C4-2B (cell line): ENCODE measurements around the gene MORF4L2.
"Not testable (repeated sequence)": the region's sequence is repeated elsewhere in the genome, so short reads cannot be mapped to it uniquely, and the experiment has no call there.

Experiments
- H3K27ac ChIP-seq: fragments of 450-650 bp; 2 replicates; pipeline ENCODE4 v1.5.1; 2017
- CTCF ChIP-seq: fragments of 450-650 bp; conservative IDR thresholded peaks from 2 replicates; pipeline ENCODE4 v1.5.1; 2017; ENCODE audit warnings: mild to moderate bottlenecking
- ZFX ChIP-seq: fragments of 450-650 bp; IDR thresholded peaks from 2 replicates; pipeline ENCODE4 v1.6.1; 2017

Gene MORF4L2

GRCh38 chrX:103658681-103659433 lies 27.6 kb downstream of the MORF4L2 start:
- H3K27ac ChIP-seq, result peak overlapping the region; percentile 78
- no peak for TF ChIP-seq CTCF
- TF ChIP-seq ZFX, result no peak

- H3K27ac ChIP-seq, result not testable (repeated sequence)
These were observed 29.4 kb downstream of the MORF4L2 start for GRCh38 chrX:103657066-103657465.

GRCh38 chrX:103656617-103657016 lies 29.9 kb downstream of the MORF4L2 start:
- H3K27ac ChIP-seq, result no peak overlapping the region
- TF ChIP-seq ZFX (no peak), CTCF (no peak)

- not testable (repeated sequence) for H3K27ac ChIP-seq
These were observed 31.1 kb downstream of the MORF4L2 start for GRCh38 chrX:103655230-103656000.

- no peak overlapping the region for H3K27ac ChIP-seq
- no peak for TF ChIP-seq ZFX
- TF ChIP-seq CTCF, result no peak
These were observed 35.2 kb downstream of the MORF4L2 start for GRCh38 chrX:103651151-103651773.

GRCh38 chrX:103647630-103648029 lies 38.9 kb downstream of the MORF4L2 start:
- TF ChIP-seq CTCF (no peak), ZFX (no peak)
- H3K27ac ChIP-seq, result no peak overlapping the region

GRCh38 chrX:103644125-103644524 lies 42.4 kb downstream of the MORF4L2 start:
- no peak overlapping the region for H3K27ac ChIP-seq
- TF ChIP-seq CTCF, result no peak
- no peak for TF ChIP-seq ZFX

GRCh38 chrX:103640401-103641155 lies 45.9 kb downstream of the MORF4L2 start:
- TF ChIP-seq ZFX, result no peak
- no peak for TF ChIP-seq CTCF
- H3K27ac ChIP-seq, result no peak overlapping the region

- H3K27ac ChIP-seq, result not testable (repeated sequence)
These were observed 47.8 kb downstream of the MORF4L2 start for GRCh38 chrX:103638479-103639346.
